HG03521 (cell line): Measurements from ENCODE around the gene CRYAB.
"Not testable (repeated sequence)": the region's sequence is repeated elsewhere in the genome, so short reads cannot be mapped to it uniquely, and the experiment has no call there.

ENCODE experiments used
- ATAC-seq: cut with Tn5 transposase; IDR thresholded peaks from one replicate; pipeline ENCODE4 v1.9.1; 2021; ENCODE audit warnings: mild to moderate bottlenecking, moderate library complexity; ENCODE audit not compliant: unreplicated experiment

CRYAB gene

GRCh38 chr11:111934306-111934705, 22.7 kb upstream of the CRYAB start:
- no peak for ATAC-seq

GRCh38 chr11:111933872-111934271, 22.3 kb upstream of the CRYAB start:
- ATAC-seq = no peak

DNA sequence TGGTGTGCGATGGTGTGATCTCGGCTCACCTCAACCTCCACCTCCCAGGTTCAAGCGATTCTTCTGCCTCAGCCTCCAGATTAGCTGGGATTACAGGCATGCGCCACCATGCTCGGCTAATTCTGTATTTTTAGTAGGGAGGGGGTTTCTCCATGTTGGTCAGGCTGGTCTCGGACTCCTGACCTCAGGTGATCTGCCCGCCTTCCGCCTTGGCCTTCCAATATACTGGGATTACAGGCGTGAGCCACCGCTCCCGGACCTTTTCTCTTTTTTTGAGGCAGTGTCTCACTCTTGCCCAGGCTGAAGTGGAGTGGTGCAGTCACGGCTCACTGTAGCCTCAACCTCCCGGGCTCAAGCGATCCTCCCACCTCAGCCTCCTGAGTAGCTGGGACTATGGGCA, 21.6 kb upstream of the CRYAB start:
- not testable (repeated sequence) for ATAC-seq

GRCh38 chr11:111932611-111932950, 21.0 kb upstream of the CRYAB start:
- ATAC-seq = no peak

- no peak for ATAC-seq
Observed at GRCh38 chr11:111930472-111930871, 18.9 kb upstream of the CRYAB start.

GRCh38 chr11:111926505-111927391, 15.2 kb upstream of the CRYAB start:
- peak; percentile 94 for ATAC-seq

- no peak for ATAC-seq
Observed at GRCh38 chr11:111925953-111926352, 14.4 kb upstream of the CRYAB start.

GRCh38 chr11:111923951-111924350, 12.4 kb upstream of the CRYAB start:
- ATAC-seq = no peak

DNA sequence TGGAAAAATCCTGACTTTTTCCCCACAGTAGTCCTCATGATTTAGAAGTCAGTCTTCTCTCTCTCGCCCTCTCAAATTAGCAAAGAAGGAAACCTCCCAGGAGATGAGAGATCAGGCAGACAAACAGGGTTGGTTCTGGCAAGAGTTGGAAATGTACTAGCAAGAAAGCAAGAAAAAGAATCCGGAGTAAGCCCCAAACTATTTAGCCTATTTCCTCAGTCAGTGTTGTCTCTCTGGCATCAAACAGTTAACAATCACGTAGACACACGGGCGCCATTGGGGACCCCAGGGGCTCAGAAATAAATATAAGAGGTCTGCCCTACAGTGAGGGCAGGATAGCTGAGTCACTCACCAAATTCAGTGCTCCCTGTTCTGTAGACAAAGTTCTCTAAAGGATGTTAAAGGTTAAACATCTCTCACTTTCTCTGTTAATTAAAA, 11.8 kb upstream of the CRYAB start:
- no peak for ATAC-seq

DNA sequence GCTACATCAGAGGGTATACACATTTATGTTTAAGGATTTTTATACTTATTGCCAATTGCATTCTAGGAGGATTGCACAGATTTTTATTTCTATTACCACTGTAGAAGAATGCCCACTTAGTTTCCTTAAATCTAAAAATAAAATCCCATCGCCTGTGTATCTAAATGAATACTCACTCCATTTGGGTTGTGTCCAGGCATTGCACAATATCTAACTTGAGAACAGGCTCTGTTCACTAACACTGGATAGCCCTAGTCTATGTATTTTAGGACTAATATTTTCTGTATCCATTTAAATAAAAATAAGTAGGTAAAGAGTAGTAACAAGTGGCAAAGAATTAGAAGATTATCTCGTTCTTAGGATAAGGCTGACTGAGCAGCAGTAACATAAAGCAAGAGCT, 11.2 kb upstream of the CRYAB start:
- ATAC-seq = no peak

GRCh38 chr11:111921541-111922230, 10.1 kb upstream of the CRYAB start:
- no peak for ATAC-seq

- ATAC-seq = no peak
Observed at GRCh38 chr11:111920908-111921307, 9.3 kb upstream of the CRYAB start.

- ATAC-seq = no peak
Observed at GRCh38 chr11:111918390-111919256, 7.1 kb upstream of the CRYAB start, which contains the start of gene C11orf52. TSS of gene C11orf52 (plus strand) at chr11:111918913. CDS start at chr11:111918973, 60 bp downstream.

GRCh38 chr11:111917788-111918187, 6.2 kb upstream of the CRYAB start:
- no peak for ATAC-seq

- no peak for ATAC-seq
Observed at GRCh38 chr11:111917312-111917711, 5.7 kb upstream of the CRYAB start.

DNA sequence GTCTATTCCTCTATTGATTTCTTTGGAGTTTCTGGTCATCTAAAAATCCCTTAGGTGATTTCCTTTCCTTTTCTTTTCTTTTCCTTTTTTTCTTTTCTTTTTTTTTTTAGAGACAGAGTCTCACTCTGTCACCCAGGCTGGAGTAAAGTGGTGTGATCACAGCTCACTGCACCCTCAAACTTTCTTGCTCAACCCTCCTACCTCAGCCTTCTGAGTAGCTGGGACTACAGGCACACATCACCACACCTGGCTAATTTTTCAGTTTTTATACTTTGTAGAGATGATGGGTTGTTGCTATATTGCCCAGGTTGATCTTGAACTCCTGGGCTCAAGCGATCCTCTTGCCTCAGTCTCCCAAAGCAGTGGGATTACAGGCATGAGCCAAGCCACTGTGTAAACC, 5.2 kb upstream of the CRYAB start:
- no peak for ATAC-seq

- ATAC-seq = no peak
Observed at GRCh38 chr11:111913997-111914396, 2.4 kb upstream of the CRYAB start.

DNA sequence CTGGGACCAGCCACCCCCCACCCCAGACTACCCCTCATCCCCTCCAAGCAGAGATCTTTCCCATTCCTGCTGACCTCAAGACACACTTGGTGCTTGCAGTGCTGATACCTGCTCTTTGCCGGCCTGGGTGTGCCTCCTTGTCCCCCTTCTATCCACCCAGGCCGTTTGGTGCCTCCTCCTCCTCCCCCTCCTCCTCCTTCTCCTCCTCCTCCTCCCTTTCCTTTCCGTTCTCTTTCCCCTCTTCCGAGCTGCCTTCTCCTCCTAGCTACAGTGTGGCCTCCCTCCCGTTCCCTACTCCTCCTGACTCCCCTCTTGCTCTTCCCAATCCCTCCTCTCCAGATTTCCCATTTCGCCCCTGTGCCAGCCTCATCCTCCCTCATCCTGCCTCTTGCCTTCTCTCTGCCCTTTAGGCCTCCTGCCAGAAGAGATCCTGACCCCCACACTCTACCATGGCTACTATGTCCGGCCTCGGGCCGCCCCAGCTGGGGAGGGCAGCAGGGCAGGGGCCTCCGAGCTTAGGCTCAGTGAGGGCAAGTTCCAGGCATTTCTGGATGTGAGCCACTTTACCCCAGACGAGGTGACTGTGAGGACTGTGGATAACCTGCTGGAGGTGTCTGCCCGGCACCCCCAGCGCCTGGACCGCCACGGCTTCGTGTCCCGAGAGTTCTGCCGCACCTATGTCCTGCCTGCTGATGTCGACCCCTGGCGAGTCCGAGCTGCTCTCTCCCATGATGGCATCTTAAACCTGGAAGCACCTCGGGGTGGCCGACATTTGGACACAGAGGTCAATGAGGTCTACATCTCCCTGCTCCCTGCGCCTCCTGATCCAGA, 1.7 kb upstream of the CRYAB start:
- ATAC-seq = no peak

GRCh38 chr11:111912535-111912934, 965 bp upstream of the CRYAB start, which contains the start of gene HSPB2:
TSS of gene HSPB2 (plus strand) at chr11:111912734. CDS start at chr11:111912830, 96 bp downstream.
- ATAC-seq = no peak
